GM12878 (cell line): ENCODE data around the gene PTGIS. TPM values are rescaled to one million over a fixed set of nuclear protein-coding genes. Genes with fewer than 3 reads are reported as not detected.

Experiments used
- ATAC-seq: fragments of 200-7000 bp; cut with Tn5 transposase; 3 replicates; pipeline ENCODE4 v1.9.1; 2020; ENCODE audit warnings: mild to moderate bottlenecking, moderate library complexity
- BruUV-seq: library from RNA; stranded (reverse); fragments of 400-500 nt; replicated peaks from 2 replicates; lab custom pipeline; 2021; lab: Mats Ljungman, UMichigan
- CTCF ChIA-PET: fragments of 300-600 bp; sonication (Branson Sonifier 250); formaldehyde crosslinking; extraction: SDS; loops from one replicate; lab custom pipeline; 2021; ENCODE audit warnings: inconsistent platforms; lab: Yijun Ruan, JAX
- POLR2A ChIA-PET: fragments of 350-600 bp; formaldehyde crosslinking; extraction: SDS; loops from one replicate; lab custom pipeline; 2021; ENCODE audit warnings: inconsistent platforms; lab: Charles Lee
- RAD21 ChIA-PET: fragments of 300-600 bp; sonication (Branson Sonifier 250); formaldehyde crosslinking; loops from one replicate; lab custom pipeline; 2023; ENCODE audit warnings: antibody characterized with exemption; ENCODE audit not compliant: unreplicated experiment; lab: Charles Lee
- SMC1A ChIA-PET: fragments of 300-600 bp; sonication (Branson Sonifier 250); formaldehyde crosslinking; loops from one replicate; lab custom pipeline; 2023; ENCODE audit not compliant: unreplicated experiment, uncharacterized antibody; lab: Charles Lee
- DNase-seq: peaks from one replicate; pipeline ENCODE4 v3.0.0-alpha.2; 2011; ENCODE audit warnings: low read depth, low spot score
- FAIRE-seq: peaks from 3 replicates; lab custom pipeline; 2011; peaks lifted over from hg19 to GRCh38; lab: Jason Lieb, UNC
- H2AFZ ChIP-seq: 2 replicates; pipeline ENCODE4 v1.6.0; 2011; ENCODE audit warnings: low read depth, low read length, control low read depth; ENCODE audit not compliant: control insufficient read depth
- H3K27ac ChIP-seq: 2 replicates; pipeline ENCODE4 v1.5.1; 2011; ENCODE audit warnings: control low read depth; ENCODE audit not compliant: control insufficient read depth, insufficient read depth
- H3K27me3 ChIP-seq, 2 experiments: replicated peaks in 1 of 2; 2 replicates each; pipeline versions ENCODE4 v1.6.0 to v1.6.1; 2011; ENCODE audit warnings: low read length in 1 of 2; ENCODE audit not compliant: control insufficient read depth in 2 of 2, insufficient read depth in 2 of 2
- H3K36me3 ChIP-seq, 2 experiments: 2 replicates each; pipeline ENCODE4 v1.5.1; 2011; ENCODE audit warnings: low read length in 1 of 2; ENCODE audit not compliant: control insufficient read depth in 2 of 2, insufficient read depth in 2 of 2
- H3K4me1 ChIP-seq: 2 replicates; pipeline ENCODE4 v1.6.1; 2011; ENCODE audit warnings: mild to moderate bottlenecking, low read length, moderate library complexity, mixed read lengths; ENCODE audit not compliant: control insufficient read depth, insufficient read depth
- H3K4me2 ChIP-seq: 2 replicates; pipeline ENCODE4 v1.6.0; 2011; ENCODE audit warnings: control low read depth; ENCODE audit not compliant: control insufficient read depth, insufficient read depth
- H3K4me3 ChIP-seq: fragments of 200-600 bp; sonication (generic); 2 replicates; pipeline ENCODE4 v1.5.1; 2016
- H3K79me2 ChIP-seq: 2 replicates; pipeline ENCODE4 v1.6.0; 2011; ENCODE audit warnings: low read length; ENCODE audit not compliant: control insufficient read depth, insufficient read depth
- H3K9ac ChIP-seq: 2 replicates; pipeline ENCODE4 v1.8.0; 2011; ENCODE audit warnings: low read length, control low read depth, mixed read lengths; ENCODE audit not compliant: control insufficient read depth, insufficient read depth
- H3K9me3 ChIP-seq: replicated peaks from 3 replicates; pipeline ENCODE4 v1.5.1; 2011; ENCODE audit warnings: mild to moderate bottlenecking, low read length; ENCODE audit not compliant: control insufficient read depth, insufficient read depth
- H4K20me1 ChIP-seq: 2 replicates; pipeline ENCODE4 v1.6.0; 2011; ENCODE audit not compliant: control insufficient read depth, insufficient read depth
- EED ChIP-seq: sonication (generic); IDR thresholded peaks from 2 replicates; pipeline ENCODE4 v1.6.1; 2016; ENCODE audit warnings: antibody characterized with exemption, low read depth
- ETV6 ChIP-seq, 2 experiments: fragments of 450-650 bp in 1 of 2; IDR thresholded peaks in 1 of 2; conservative IDR thresholded peaks in 1 of 2; 2 replicates each; pipeline ENCODE4 v1.6.1; 2014; ENCODE audit warnings: antibody characterized with exemption in 1 of 2, borderline replicate concordance in 1 of 2, low read depth in 1 of 2, mild to moderate bottlenecking in 1 of 2, moderate library complexity in 1 of 2
- LARP7 ChIP-seq: fragments of 450-650 bp; IDR thresholded peaks from 2 replicates; pipeline ENCODE4 v1.6.1; 2017; ENCODE audit warnings: mild to moderate bottlenecking
- SREBF1 ChIP-seq: IDR thresholded peaks from 2 replicates; pipeline ENCODE4 v1.6.1; 2012; ENCODE audit warnings: mild to moderate bottlenecking, low read length
- YBX1 ChIP-seq: fragments of 450-650 bp; IDR thresholded peaks from 2 replicates; pipeline ENCODE4 v1.6.1; 2016; ENCODE audit warnings: antibody characterized with exemption
- ZBTB40 ChIP-seq: fragments of 450-650 bp; IDR thresholded peaks from 2 replicates; pipeline ENCODE4 v1.6.1; 2016; ENCODE audit warnings: mild to moderate bottlenecking, moderate library complexity, borderline replicate concordance
- WGBS: methylation state at CpG from one replicate; pipeline ENCODE4 v1.1.6; 2016; ENCODE audit warnings: low lambda C conversion rate; ENCODE audit not compliant: insufficient replicate concordance, insufficient coverage; ENCODE audit errors: missing lambda C conversion rate; 5-methylcytosine and 5-hydroxymethylcytosine counted together
- in situ Hi-C: fragments of 300-500 bp; cut with MboI; formaldehyde crosslinking; loops from 9 replicates; pipeline ENCODE4 v1.14.3; 2018; ENCODE audit warnings: mixed read lengths
- intact Hi-C: fragments of 100-400 bp; cut with micrococcal nuclease; formaldehyde crosslinking; loops from one replicate; pipeline ENCODE4 v1.14.2; 2022; ENCODE audit not compliant: unreplicated experiment
- polyA plus RNA-seq, 11 experiments: library from polyadenylated mRNA; depleted of rRNA in 4 of 11; unstranded in 6 of 11; stranded (reverse) in 5 of 11; fragments of >200 nt; fragmentation: Nextera tagmentation in 4 of 11; fragmentation: Illumina TruSeq in 1 of 11; extraction: Ambion mirVana in 4 of 11; extraction: Trizol in 1 of 11; gene quantifications; 1 replicate in 1 of 11; 2 replicates in 10 of 11; pipeline versions ENCODE4 v1.2.1 to v1.2.3, GENCODE V29; 2011 to 2016; ENCODE audit warnings: inconsistent platforms in 2 of 11, missing spikeins in 2 of 11, low read depth in 1 of 11
- total RNA-seq, 4 experiments: library from RNA; depleted of rRNA in 3 of 4; stranded (reverse); fragments of >200 nt in 3 of 4; fragmentation: Illumina TruSeq in 1 of 4; extraction: Trizol in 1 of 4; gene quantifications; 2 replicates each; pipeline versions ENCODE4 v1.2.1 to v1.2.3, GENCODE V29; 2013 to 2021
- TF ChIP-seq, protein P1 (sequence below): fragments of 450-650 bp; IDR thresholded peaks from 2 replicates; pipeline ENCODE4 v1.6.1; 2017; ENCODE audit warnings: antibody characterized with exemption, mild to moderate bottlenecking, moderate library complexity
- TF ChIP-seq, protein P2 (sequence below): fragments of 450-650 bp; formaldehyde crosslinking; IDR thresholded peaks from 2 replicates; pipeline ENCODE4 v1.4.0; 2022; ENCODE audit warnings: mild to moderate bottlenecking, moderate library complexity
- TF ChIP-seq, protein P3 (sequence below): fragments of 450-650 bp; IDR thresholded peaks from 2 replicates; pipeline ENCODE4 v1.6.1; 2017; ENCODE audit warnings: mild to moderate bottlenecking

The PTGIS gene
- total and polyA plus RNA-seq, 10 of the 15 experiments (the other 5 are each of a cell fraction or from before 2014, with no cell fraction given), result 0.10 TPM; not detected in 9

DNA sequence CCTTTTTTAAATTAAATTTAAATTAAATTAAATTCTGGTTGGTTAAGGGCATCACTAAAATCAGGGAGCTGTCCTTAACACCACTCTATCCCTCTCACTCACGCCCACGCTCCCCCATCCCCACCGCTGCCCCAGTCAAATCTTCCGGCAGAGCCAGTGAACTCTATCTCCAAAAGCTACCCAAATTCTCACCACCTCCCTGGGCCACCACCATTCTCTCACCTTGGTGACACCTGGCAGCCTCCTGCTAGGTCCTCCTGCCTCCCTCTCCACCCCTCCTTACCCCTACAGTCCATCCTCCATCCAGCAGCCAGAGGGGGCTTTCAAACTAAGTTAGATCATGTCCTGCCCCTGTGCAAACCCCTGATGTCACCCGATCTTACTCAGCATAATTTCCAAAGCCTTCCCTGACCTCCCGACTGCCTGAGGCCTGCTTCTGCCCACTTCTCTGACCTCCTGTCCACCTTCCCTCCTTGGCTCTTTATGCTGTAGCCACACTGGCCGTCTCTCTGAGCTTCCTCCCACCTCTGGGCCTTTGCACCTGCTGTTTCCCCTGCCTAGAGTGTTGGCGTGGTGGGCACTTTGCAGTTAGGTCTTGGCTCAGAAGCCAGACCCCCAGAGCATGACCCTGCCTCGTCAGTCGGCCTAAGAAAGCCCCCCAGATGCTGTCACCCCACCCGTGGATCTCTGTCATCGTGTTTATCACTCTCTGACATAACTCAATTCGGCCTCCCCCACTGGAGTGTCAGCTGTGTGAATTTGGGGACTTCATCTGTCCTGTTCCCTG lies 24.7 kb downstream of the PTGIS start:
- in situ Hi-C loops, result loop anchor here (5.0 kb wide), 1 partner anchor 64 kb away; no protein-coding TSS in a partner anchor
- CTCF ChIA-PET, result interaction anchor here (0.9 to 10.6 kb wide), 12 partner anchors 12 to 393 kb away, joined by 3 to 148 read pairs (median 6); partner anchors contain the start of gene RNF114
- H3K9me3 ChIP-seq, result no peaks in the 10 kb centered on the region; the same call in 2 of the 3 replicates
- TF ChIP-seq SREBF1 (no peak), LARP7 (no peak), EED (no peak), YBX1 (no peak), ZBTB40 (no peak), ETV6 (conservative IDR thresholded peaks at IDR 0.05 in 1 of 2, IDR thresholded peaks at IDR 0.05 in 1 of 2; ENCODE audit: borderline replicate concordance in 1 of 2, low read depth in 1 of 2) (no peak)
- TF ChIP-seq, protein P1, sequence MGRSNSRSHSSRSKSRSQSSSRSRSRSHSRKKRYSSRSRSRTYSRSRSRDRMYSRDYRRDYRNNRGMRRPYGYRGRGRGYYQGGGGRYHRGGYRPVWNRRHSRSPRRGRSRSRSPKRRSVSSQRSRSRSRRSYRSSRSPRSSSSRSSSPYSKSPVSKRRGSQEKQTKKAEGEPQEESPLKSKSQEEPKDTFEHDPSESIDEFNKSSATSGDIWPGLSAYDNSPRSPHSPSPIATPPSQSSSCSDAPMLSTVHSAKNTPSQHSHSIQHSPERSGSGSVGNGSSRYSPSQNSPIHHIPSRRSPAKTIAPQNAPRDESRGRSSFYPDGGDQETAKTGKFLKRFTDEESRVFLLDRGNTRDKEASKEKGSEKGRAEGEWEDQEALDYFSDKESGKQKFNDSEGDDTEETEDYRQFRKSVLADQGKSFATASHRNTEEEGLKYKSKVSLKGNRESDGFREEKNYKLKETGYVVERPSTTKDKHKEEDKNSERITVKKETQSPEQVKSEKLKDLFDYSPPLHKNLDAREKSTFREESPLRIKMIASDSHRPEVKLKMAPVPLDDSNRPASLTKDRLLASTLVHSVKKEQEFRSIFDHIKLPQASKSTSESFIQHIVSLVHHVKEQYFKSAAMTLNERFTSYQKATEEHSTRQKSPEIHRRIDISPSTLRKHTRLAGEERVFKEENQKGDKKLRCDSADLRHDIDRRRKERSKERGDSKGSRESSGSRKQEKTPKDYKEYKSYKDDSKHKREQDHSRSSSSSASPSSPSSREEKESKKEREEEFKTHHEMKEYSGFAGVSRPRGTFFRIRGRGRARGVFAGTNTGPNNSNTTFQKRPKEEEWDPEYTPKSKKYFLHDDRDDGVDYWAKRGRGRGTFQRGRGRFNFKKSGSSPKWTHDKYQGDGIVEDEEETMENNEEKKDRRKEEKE, result no peak
- TF ChIP-seq, protein P2, sequence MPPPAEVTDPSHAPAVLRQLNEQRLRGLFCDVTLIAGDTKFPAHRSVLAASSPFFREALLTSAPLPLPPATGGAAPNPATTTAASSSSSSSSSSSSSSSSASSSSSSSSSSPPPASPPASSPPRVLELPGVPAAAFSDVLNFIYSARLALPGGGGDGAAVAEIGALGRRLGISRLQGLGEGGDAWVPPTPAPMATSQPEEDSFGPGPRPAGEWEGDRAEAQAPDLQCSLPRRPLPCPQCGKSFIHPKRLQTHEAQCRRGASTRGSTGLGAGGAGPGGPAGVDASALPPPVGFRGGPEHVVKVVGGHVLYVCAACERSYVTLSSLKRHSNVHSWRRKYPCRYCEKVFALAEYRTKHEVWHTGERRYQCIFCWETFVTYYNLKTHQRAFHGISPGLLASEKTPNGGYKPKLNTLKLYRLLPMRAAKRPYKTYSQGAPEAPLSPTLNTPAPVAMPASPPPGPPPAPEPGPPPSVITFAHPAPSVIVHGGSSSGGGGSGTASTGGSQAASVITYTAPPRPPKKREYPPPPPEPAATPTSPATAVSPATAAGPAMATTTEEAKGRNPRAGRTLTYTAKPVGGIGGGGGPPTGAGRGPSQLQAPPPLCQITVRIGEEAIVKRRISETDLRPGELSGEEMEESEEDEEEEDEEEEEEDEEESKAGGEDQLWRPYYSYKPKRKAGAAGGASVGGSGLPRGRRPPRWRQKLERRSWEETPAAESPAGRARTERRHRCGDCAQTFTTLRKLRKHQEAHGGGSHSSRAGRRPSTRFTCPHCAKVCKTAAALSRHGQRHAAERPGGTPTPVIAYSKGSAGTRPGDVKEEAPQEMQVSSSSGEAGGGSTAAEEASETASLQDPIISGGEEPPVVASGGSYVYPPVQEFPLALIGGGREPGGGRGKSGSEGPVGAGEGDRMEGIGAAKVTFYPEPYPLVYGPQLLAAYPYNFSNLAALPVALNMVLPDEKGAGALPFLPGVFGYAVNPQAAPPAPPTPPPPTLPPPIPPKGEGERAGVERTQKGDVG (CRISPR knock-in tag), result no peak
- TF ChIP-seq, protein P3, sequence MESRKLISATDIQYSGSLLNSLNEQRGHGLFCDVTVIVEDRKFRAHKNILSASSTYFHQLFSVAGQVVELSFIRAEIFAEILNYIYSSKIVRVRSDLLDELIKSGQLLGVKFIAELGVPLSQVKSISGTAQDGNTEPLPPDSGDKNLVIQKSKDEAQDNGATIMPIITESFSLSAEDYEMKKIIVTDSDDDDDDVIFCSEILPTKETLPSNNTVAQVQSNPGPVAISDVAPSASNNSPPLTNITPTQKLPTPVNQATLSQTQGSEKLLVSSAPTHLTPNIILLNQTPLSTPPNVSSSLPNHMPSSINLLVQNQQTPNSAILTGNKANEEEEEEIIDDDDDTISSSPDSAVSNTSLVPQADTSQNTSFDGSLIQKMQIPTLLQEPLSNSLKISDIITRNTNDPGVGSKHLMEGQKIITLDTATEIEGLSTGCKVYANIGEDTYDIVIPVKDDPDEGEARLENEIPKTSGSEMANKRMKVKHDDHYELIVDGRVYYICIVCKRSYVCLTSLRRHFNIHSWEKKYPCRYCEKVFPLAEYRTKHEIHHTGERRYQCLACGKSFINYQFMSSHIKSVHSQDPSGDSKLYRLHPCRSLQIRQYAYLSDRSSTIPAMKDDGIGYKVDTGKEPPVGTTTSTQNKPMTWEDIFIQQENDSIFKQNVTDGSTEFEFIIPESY, result no peak

More for the DNA sequence above, 24.7 kb downstream of the PTGIS start:
- FAIRE-seq (no peak), DNase-seq (no peak), ATAC-seq (no peak)
- Histone ChIP-seq H3K4me1 (no peaks in the 10 kb centered on the region), H3K4me2 (no peak overlapping the region), H2AFZ (no peak overlapping the region), H3K4me3 (no peak overlapping the region), H3K9ac (no peak overlapping the region), H3K36me3 (no peaks in the 10 kb centered on the region), H4K20me1 (no peaks in the 10 kb centered on the region), H3K79me2 (no peaks in the 10 kb centered on the region), H3K27me3 (no peaks in the 10 kb centered on the region), H3K27ac (no peak overlapping the region)
- POLR2A ChIA-PET, result no interaction called here
- WGBS, result 24% methylated on average over 13 of the region's 13 CpGs
- SMC1A ChIA-PET, result interaction anchor here (0.7 to 4.8 kb wide), 7 partner anchors 61 to 389 kb away, joined by 3 to 30 read pairs (median 3); no protein-coding TSS in a partner anchor
- intact Hi-C loops, result loop anchor here (2.0 kb wide), 1 partner anchor 386 kb away; no protein-coding TSS in a partner anchor
- RAD21 ChIA-PET, result interaction anchor here (0.7 to 5.5 kb wide), 4 partner anchors 10 to 345 kb away, joined by 3 to 51 read pairs (median 6); no protein-coding TSS in a partner anchor
- no TSS peak for BruUV-seq
